H9 (cell line): ENCODE data around the gene ASB10. TPM values are rescaled to one million over a fixed set of nuclear protein-coding genes. Genes with fewer than 3 reads are reported as not detected.

ENCODE experiments used
- DNase-seq: peaks from one replicate; pipeline ENCODE4 v3.0.0-alpha.2; 2017
- H2AFZ ChIP-seq: one replicate; pipeline ENCODE4 v1.6.1; 2013; ENCODE audit warnings: mild to moderate bottlenecking, low read length, control low read depth, moderate library complexity
- H2AK5ac ChIP-seq: 2 replicates; pipeline ENCODE4 v1.6.1; 2013; ENCODE audit warnings: low read length, control low read depth, mixed read lengths; ENCODE audit not compliant: insufficient read length
- H2BK120ac ChIP-seq: one replicate; pipeline ENCODE4 v1.6.1; 2013; ENCODE audit warnings: low read depth, mild to moderate bottlenecking, low read length, control low read depth, inconsistent platforms; ENCODE audit not compliant: poor library complexity, severe bottlenecking
- H2BK12ac ChIP-seq: 2 replicates; pipeline ENCODE4 v1.6.1; 2013; ENCODE audit warnings: low read length, control low read depth, mixed read lengths, low read depth; ENCODE audit not compliant: insufficient read length
- H2BK15ac ChIP-seq: 2 replicates; pipeline ENCODE4 v1.6.1; 2013; ENCODE audit warnings: low read depth, low read length, control low read depth
- H2BK20ac ChIP-seq: one replicate; pipeline ENCODE4 v1.6.1; 2013; ENCODE audit warnings: low read depth, mild to moderate bottlenecking, low read length, control low read depth, inconsistent platforms; ENCODE audit not compliant: poor library complexity, severe bottlenecking
- H2BK5ac ChIP-seq: 2 replicates; pipeline ENCODE4 v1.6.1; 2013; ENCODE audit warnings: low read length, control low read depth, mixed read lengths; ENCODE audit not compliant: insufficient read length
- H3K14ac ChIP-seq: 2 replicates; pipeline ENCODE4 v1.6.1; 2013; ENCODE audit warnings: low read length, control low read depth; ENCODE audit not compliant: insufficient read depth
- H3K18ac ChIP-seq: 2 replicates; pipeline ENCODE4 v1.6.1; 2013; ENCODE audit warnings: low read depth, mild to moderate bottlenecking, mixed read lengths, low read length, control low read depth; ENCODE audit not compliant: insufficient read length
- H3K23ac ChIP-seq: 2 replicates; pipeline ENCODE4 v1.6.1; 2013; ENCODE audit warnings: low read length, control low read depth, mixed read lengths, low read depth; ENCODE audit not compliant: insufficient read length
- H3K23me2 ChIP-seq: 2 replicates; pipeline ENCODE4 v1.6.1; 2013; ENCODE audit warnings: low read depth, mild to moderate bottlenecking, mixed read lengths, low read length, control low read depth; ENCODE audit not compliant: insufficient read length, poor library complexity, severe bottlenecking
- H3K27ac ChIP-seq: 2 replicates; pipeline ENCODE4 v1.5.1; 2013; ENCODE audit warnings: low read length, control low read depth, mixed read lengths, low read depth; ENCODE audit not compliant: insufficient read length
- H3K27me3 ChIP-seq: 2 replicates; pipeline ENCODE4 v1.6.1; 2013; ENCODE audit warnings: low read length, control low read depth, inconsistent platforms; ENCODE audit not compliant: insufficient read depth
- H3K4ac ChIP-seq: 2 replicates; pipeline ENCODE4 v1.6.1; 2013; ENCODE audit warnings: low read depth, mild to moderate bottlenecking, control low read depth, inconsistent platforms, low read length, moderate library complexity
- H3K4me1 ChIP-seq: 2 replicates; pipeline ENCODE4 v1.6.1; 2013; ENCODE audit warnings: low read length, control low read depth, inconsistent platforms; ENCODE audit not compliant: insufficient read depth
- H3K4me2 ChIP-seq: 2 replicates; pipeline ENCODE4 v1.6.1; 2013; ENCODE audit warnings: low read length, control low read depth, mixed read lengths; ENCODE audit not compliant: insufficient read length, insufficient read depth
- H3K56ac ChIP-seq: 2 replicates; pipeline ENCODE4 v1.6.1; 2013; ENCODE audit warnings: low read depth, mild to moderate bottlenecking, mixed read lengths, low read length, control low read depth; ENCODE audit not compliant: insufficient read length
- H3K79me1 ChIP-seq: 2 replicates; pipeline ENCODE4 v1.6.1; 2013; ENCODE audit warnings: low read depth, mild to moderate bottlenecking, moderate library complexity, low read length, control low read depth, inconsistent platforms; ENCODE audit not compliant: insufficient read depth, poor library complexity, severe bottlenecking
- H3K79me2 ChIP-seq: 2 replicates; pipeline ENCODE4 v1.6.1; 2013; ENCODE audit warnings: low read length, control low read depth, inconsistent platforms; ENCODE audit not compliant: insufficient read depth
- H3K9ac ChIP-seq: 2 replicates; pipeline ENCODE4 v1.6.1; 2013; ENCODE audit warnings: low read length, control low read depth, mixed read lengths; ENCODE audit not compliant: insufficient read length; ENCODE audit errors: extremely low read depth
- H3K9me3 ChIP-seq: one replicate; pipeline ENCODE4 v1.6.1; 2013; ENCODE audit warnings: low read depth, low read length, inconsistent platforms; ENCODE audit not compliant: control insufficient read depth
- H3T11ph ChIP-seq: one replicate; pipeline ENCODE4 v1.6.1; 2013; ENCODE audit warnings: mild to moderate bottlenecking, low read length, control low read depth, inconsistent platforms
- H4K20me1 ChIP-seq: one replicate; pipeline ENCODE4 v1.6.1; 2013; ENCODE audit not compliant: control insufficient read depth, insufficient read length, insufficient read depth
- H4K5ac ChIP-seq: 2 replicates; pipeline ENCODE4 v1.6.1; 2013; ENCODE audit warnings: low read depth, mild to moderate bottlenecking, mixed read lengths, low read length, control low read depth; ENCODE audit not compliant: insufficient read length
- H4K8ac ChIP-seq: replicated peaks from 2 replicates; pipeline ENCODE4 v1.6.1; 2013; ENCODE audit warnings: low read length, control low read depth, mixed read lengths, low read depth; ENCODE audit not compliant: insufficient read length
- H4K91ac ChIP-seq: 2 replicates; pipeline ENCODE4 v1.6.1; 2013; ENCODE audit warnings: low read depth, mild to moderate bottlenecking, moderate library complexity, mixed read lengths, low read length, control low read depth; ENCODE audit not compliant: insufficient read length
- H3K27ac Mint-ChIP-seq, 3 experiments: 2 replicates in 2 of 3; 3 replicates in 1 of 3; pipeline ENCODE4 v1.8.0; 2020 to 2021; ENCODE audit warnings: mixed read lengths in 3 of 3, mild to moderate bottlenecking in 1 of 3, moderate library complexity in 1 of 3
- H3K27me3 Mint-ChIP-seq: 2 replicates; pipeline ENCODE4 v1.8.0; 2021; ENCODE audit warnings: low read depth, mild to moderate bottlenecking, moderate library complexity, mixed read lengths
- H3K36me3 Mint-ChIP-seq, 3 experiments: 2 replicates in 2 of 3; 3 replicates in 1 of 3; pipeline ENCODE4 v1.8.0; 2020 to 2021; ENCODE audit warnings: low read depth in 3 of 3, mixed read lengths in 3 of 3; ENCODE audit not compliant: insufficient read depth in 1 of 3
- H3K4me1 Mint-ChIP-seq, 2 experiments: 2 replicates each; pipeline ENCODE4 v1.8.0; 2020; ENCODE audit warnings: mixed read lengths in 2 of 2
- H3K4me3 Mint-ChIP-seq, 2 experiments: 2 replicates in 1 of 2; 3 replicates in 1 of 2; pipeline ENCODE4 v1.8.0; 2020 to 2021; ENCODE audit warnings: mild to moderate bottlenecking in 2 of 2, mixed read lengths in 2 of 2, moderate library complexity in 1 of 2
- H3K9me3 Mint-ChIP-seq, 2 experiments: 2 replicates in 1 of 2; 3 replicates in 1 of 2; pipeline ENCODE4 v1.8.0; 2020; ENCODE audit warnings: mild to moderate bottlenecking in 2 of 2, mixed read lengths in 2 of 2, moderate library complexity in 1 of 2
- CTCF ChIP-seq: fragments of 200-600 bp; sonication (generic); conservative IDR thresholded peaks from 3 replicates; pipeline ENCODE4 v1.8.0; 2021; ENCODE audit warnings: antibody characterized with exemption, mild to moderate bottlenecking
- WGBS: extraction: QIAGEN DNeasy Blood & Tissue Kit; methylation state at CpG from one replicate; pipeline ENCODE4 v1.1.7; 2013; ENCODE audit warnings: missing lambda C conversion rate, low lambda C conversion rate, mixed read lengths; ENCODE audit not compliant: insufficient read length; ENCODE audit errors: extremely low coverage; 5-methylcytosine and 5-hydroxymethylcytosine counted together
- total RNA-seq: library from RNA; stranded (reverse); gene quantifications from 2 replicates; pipeline ENCODE4 v1.2.1, GENCODE V29; 2021

ASB10 gene
- total RNA-seq, 1 experiment from 2014 or later: not detected

GRCh38 chr7:151235091-151235787 is 48.2 kb upstream of the ASB10 start:
- no peak overlapping the region for H3K4me2 ChIP-seq
- H3K79me2 ChIP-seq: peaks cover 6% of the 10 kb centered on the region; the same call in 1 of the 2 replicates
- H3K79me1 ChIP-seq: no peaks in the 10 kb centered on the region
- H2BK20ac ChIP-seq: no peak overlapping the region
- no peaks in the 10 kb centered on the region for H4K20me1 ChIP-seq
- H3K9me3 ChIP-seq: no peaks in the 10 kb centered on the region
- Mint-ChIP-seq H3K27ac (no peak overlapping the region), H3K4me1 (peaks cover 17 to 18% of the 10 kb centered on the region in 2 experiments), H3K4me3 (no peak overlapping the region; a peak in 1 of 5 replicates), H3K9me3 (no peaks in the 10 kb centered on the region), H3K36me3 (peaks cover 2 to 27% (median 19%) of the 10 kb centered on the region in 3 experiments; a peak in 6 of 7 replicates), H3K27me3 (no peaks in the 10 kb centered on the region; the same call in 1 of the 2 replicates)
- no peak for TF ChIP-seq CTCF
- H3K9ac ChIP-seq: no peak overlapping the region
- no peak overlapping the region for H2BK5ac ChIP-seq
- DNase-seq: no peak
- H4K91ac ChIP-seq: no peak overlapping the region
- no peak overlapping the region for H4K8ac ChIP-seq
- H3K14ac ChIP-seq: no peak overlapping the region
- H3K56ac ChIP-seq: no peak overlapping the region
- H3K4me1 ChIP-seq: no peaks in the 10 kb centered on the region; the same call in 1 of the 2 replicates
- no peak overlapping the region for H2BK12ac ChIP-seq
- no peak overlapping the region for H4K5ac ChIP-seq
- H3T11ph ChIP-seq: no peak overlapping the region
- WGBS: no CpG with 5 or more reads among the region's 28 CpGs
- no peak overlapping the region for H2BK15ac ChIP-seq
- H3K27ac ChIP-seq: no peak overlapping the region
- no peaks in the 10 kb centered on the region for H3K27me3 ChIP-seq
- H3K4ac ChIP-seq: no peak overlapping the region
- no peak overlapping the region for H2AFZ ChIP-seq
- no peak overlapping the region for H2BK120ac ChIP-seq
- H3K23ac ChIP-seq: no peak overlapping the region
- no peak overlapping the region for H2AK5ac ChIP-seq
- H3K23me2 ChIP-seq: peaks cover 9% of the 10 kb centered on the region
- H3K18ac ChIP-seq: no peak overlapping the region
